HG03558 (cell line): ENCODE results near the gene DHRS3.
"Not testable (repeated sequence)": the region's sequence is repeated elsewhere in the genome, so short reads cannot be mapped to it uniquely, and the experiment has no call there.

Source experiments
- ATAC-seq: cut with Tn5 transposase; IDR thresholded peaks from one replicate; pipeline ENCODE4 v1.9.1; 2021; ENCODE audit warnings: moderate number of reproducible peaks; ENCODE audit not compliant: unreplicated experiment; ENCODE audit errors: extremely low read depth

Gene DHRS3

GRCh38 chr1:12525311-12526181, 92.5 kb downstream of the DHRS3 start:
- no peak for ATAC-seq

GRCh38 chr1:12524266-12524665, 93.7 kb downstream of the DHRS3 start:
- ATAC-seq, result no peak

- ATAC-seq, result not testable (repeated sequence)
Measured at GRCh38 chr1:12522780-12523179, 95.2 kb downstream of the DHRS3 start.

- ATAC-seq, result no peak
Measured at GRCh38 chr1:12521096-12521495, 96.9 kb downstream of the DHRS3 start.

GRCh38 chr1:12519693-12520364, 98.2 kb downstream of the DHRS3 start:
- no peak for ATAC-seq

GRCh38 chr1:12518931-12519692, 98.9 kb downstream of the DHRS3 start:
- ATAC-seq, result no peak
